ENCODE data around the gene PRKCZ.

DNA sequence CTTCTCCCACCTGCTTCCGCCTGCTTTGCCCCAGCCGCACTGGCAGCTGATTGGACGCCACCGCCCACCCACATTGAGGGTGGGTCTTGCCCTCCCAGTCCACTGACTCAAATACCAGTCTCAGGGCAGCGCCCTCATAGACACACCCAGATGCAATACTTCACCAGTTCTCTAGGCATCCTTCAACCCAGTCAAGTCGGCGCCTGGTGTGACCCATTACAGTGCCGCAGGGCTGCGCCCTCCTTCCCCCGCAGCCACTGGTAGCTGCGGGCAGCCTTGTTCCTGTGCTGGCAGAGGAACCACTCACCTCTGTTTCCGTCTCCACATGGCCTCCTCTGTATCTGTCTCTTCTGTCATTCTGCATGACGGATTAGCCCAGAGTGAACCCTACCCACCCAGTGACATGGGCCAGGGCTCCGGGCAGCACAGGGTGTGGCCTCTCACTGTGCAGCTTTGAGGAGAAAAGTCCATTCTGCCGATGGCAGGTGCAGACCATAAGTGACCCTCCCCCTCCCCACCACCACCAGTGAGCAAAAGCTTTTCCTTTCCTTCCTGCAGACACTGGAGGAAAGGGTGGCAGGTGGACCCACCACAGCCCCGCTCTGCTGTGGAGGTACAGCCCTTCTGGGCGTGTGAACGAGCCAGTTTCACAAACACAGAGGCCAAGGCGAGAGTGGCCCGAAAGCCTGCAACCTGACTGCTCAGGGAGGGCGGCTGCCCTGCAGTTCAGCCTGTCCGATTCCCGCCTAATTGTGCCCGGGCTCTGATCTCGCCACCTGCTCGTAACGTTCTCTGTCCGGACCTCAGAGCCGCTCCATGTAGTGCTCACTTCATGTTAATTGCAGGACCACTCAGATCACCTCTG lies 87.3 kb downstream of the PRKCZ start:
- TF ChIP-seq, protein P1, sequence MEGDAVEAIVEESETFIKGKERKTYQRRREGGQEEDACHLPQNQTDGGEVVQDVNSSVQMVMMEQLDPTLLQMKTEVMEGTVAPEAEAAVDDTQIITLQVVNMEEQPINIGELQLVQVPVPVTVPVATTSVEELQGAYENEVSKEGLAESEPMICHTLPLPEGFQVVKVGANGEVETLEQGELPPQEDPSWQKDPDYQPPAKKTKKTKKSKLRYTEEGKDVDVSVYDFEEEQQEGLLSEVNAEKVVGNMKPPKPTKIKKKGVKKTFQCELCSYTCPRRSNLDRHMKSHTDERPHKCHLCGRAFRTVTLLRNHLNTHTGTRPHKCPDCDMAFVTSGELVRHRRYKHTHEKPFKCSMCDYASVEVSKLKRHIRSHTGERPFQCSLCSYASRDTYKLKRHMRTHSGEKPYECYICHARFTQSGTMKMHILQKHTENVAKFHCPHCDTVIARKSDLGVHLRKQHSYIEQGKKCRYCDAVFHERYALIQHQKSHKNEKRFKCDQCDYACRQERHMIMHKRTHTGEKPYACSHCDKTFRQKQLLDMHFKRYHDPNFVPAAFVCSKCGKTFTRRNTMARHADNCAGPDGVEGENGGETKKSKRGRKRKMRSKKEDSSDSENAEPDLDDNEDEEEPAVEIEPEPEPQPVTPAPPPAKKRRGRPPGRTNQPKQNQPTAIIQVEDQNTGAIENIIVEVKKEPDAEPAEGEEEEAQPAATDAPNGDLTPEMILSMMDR (IDR thresholded peaks at IDR 0.05; ENCODE audit: insufficient read depth, low read depth, low read length), result no peak
- no peak for TF ChIP-seq EZH2 (IDR thresholded peaks at IDR 0.05; ENCODE audit: insufficient read depth, low read length)

Data from astrocyte (in vitro differentiated cells and primary cell).